B cell (primary cell): ENCODE measurements around the gene CFAP100. TPM values are rescaled to one million over a fixed set of nuclear protein-coding genes. Genes with fewer than 3 reads are reported as not detected.

Experiments
- ATAC-seq: fragments of 200-7000 bp; cut with Tn5 transposase; one replicate; pipeline ENCODE4 v1.10.0; 2021; ENCODE audit warnings: low read depth, mild to moderate bottlenecking, moderate number of reproducible peaks, moderate library complexity
- CTCF ChIA-PET: fragments of 350-600 bp; sonication (Branson Sonifier 250); formaldehyde crosslinking; loops from one replicate; lab custom pipeline; 2021; ENCODE audit warnings: antibody characterized with exemption, inconsistent platforms; lab: Charles Lee
- POLR2A ChIA-PET: fragments of 350-600 bp; sonication (Branson Sonifier 250); formaldehyde crosslinking; loops from one replicate; lab custom pipeline; 2021; ENCODE audit warnings: antibody characterized with exemption; lab: Charles Lee
- DNase-seq: peaks from one replicate; pipeline ENCODE4 v3.0.0; 2013
- H2AFZ ChIP-seq: 2 replicates; pipeline ENCODE4 v1.6.1; 2012; ENCODE audit warnings: mild to moderate bottlenecking, low read depth, low read length; ENCODE audit not compliant: insufficient read depth, poor library complexity, severe bottlenecking
- H3K27ac ChIP-seq, 2 donors: 1 replicate in 1 of 2; 2 replicates in 1 of 2; pipeline ENCODE4 v1.5.1; 2012 to 2013; ENCODE audit warnings: low read length in 2 of 2, mild to moderate bottlenecking in 2 of 2, moderate library complexity in 1 of 2
- H3K27me3 ChIP-seq, 4 experiments: fragments of 200-600 bp in 1 of 4; sonication (generic) in 1 of 4; replicated peaks in 1 of 4; 1 replicate in 2 of 4; 2 replicates in 2 of 4; pipeline versions ENCODE4 v1.6.1 to v1.7.0; 2013 to 2016; ENCODE audit warnings: low read length in 3 of 4, mild to moderate bottlenecking in 2 of 4, mixed read lengths in 1 of 4, moderate library complexity in 1 of 4; ENCODE audit not compliant: insufficient read depth in 4 of 4, control insufficient read depth in 3 of 4; ENCODE audit errors: control extremely low read depth in 1 of 4
- H3K36me3 ChIP-seq, 2 experiments: replicated peaks in 1 of 2; 1 replicate in 1 of 2; 2 replicates in 1 of 2; pipeline versions ENCODE4 v1.6.1 to v1.7.1; 2013; ENCODE audit warnings: low read length in 1 of 2; ENCODE audit not compliant: insufficient read depth in 2 of 2, control insufficient read depth in 1 of 2; ENCODE audit errors: control extremely low read depth in 1 of 2, extremely low read depth in 1 of 2
- H3K4me1 ChIP-seq, 2 donors: fragments of 200-600 bp in 1 of 2; sonication (generic) in 1 of 2; 1 replicate in 1 of 2; 2 replicates in 1 of 2; pipeline versions ENCODE4 v1.5.1 to v1.6.1; 2013 to 2017; ENCODE audit warnings: low read length in 2 of 2; ENCODE audit not compliant: control insufficient read depth in 2 of 2, insufficient read depth in 2 of 2
- H3K4me2 ChIP-seq: replicated peaks from 2 replicates; pipeline ENCODE3; 2012; ENCODE audit warnings: mild to moderate bottlenecking, low read depth, low read length; ENCODE audit not compliant: poor library complexity, severe bottlenecking
- H3K4me3 ChIP-seq, 5 experiments: fragments of 200-600 bp in 1 of 5; sonication (generic) in 1 of 5; 1 replicate in 3 of 5; 2 replicates in 2 of 5; pipeline versions ENCODE4 v1.5.1 to v1.7.0; 2011 to 2016; ENCODE audit warnings: low read length in 4 of 5, mild to moderate bottlenecking in 4 of 5, low read depth in 2 of 5, control low read depth in 1 of 5, moderate library complexity in 1 of 5; ENCODE audit not compliant: insufficient read depth in 1 of 5; ENCODE audit errors: control extremely low read depth in 1 of 5, extremely low read depth in 1 of 5
- H3K79me2 ChIP-seq: fragments of 200-600 bp; sonication (generic); one replicate; pipeline ENCODE4 v1.6.0; 2016; ENCODE audit warnings: low read length; ENCODE audit not compliant: control insufficient read depth, insufficient read depth
- H3K9ac ChIP-seq: fragments of 200-600 bp; sonication (generic); 2 replicates; pipeline ENCODE4 v1.6.1; 2017; ENCODE audit warnings: mild to moderate bottlenecking, low read length, moderate library complexity
- H3K9me3 ChIP-seq, 3 donors: one replicate each; pipeline versions ENCODE4 v1.6.1 to v1.7.1; 2013; ENCODE audit warnings: low read length in 2 of 3; ENCODE audit not compliant: control insufficient read depth in 2 of 3, insufficient read depth in 1 of 3; ENCODE audit errors: control extremely low read depth in 1 of 3
- H4K20me1 ChIP-seq: 2 replicates; pipeline ENCODE4 v1.6.0; 2012; ENCODE audit warnings: mild to moderate bottlenecking, low read length; ENCODE audit not compliant: insufficient read depth, control insufficient read depth, poor library complexity, severe bottlenecking
- H3K27ac Mint-ChIP-seq: one replicate; pipeline ENCODE4 v1.8.0; 2021; ENCODE audit warnings: mixed read lengths
- H3K27me3 Mint-ChIP-seq: one replicate; pipeline ENCODE4 v1.8.0; 2021; ENCODE audit warnings: mixed read lengths
- H3K4me1 Mint-ChIP-seq: one replicate; pipeline ENCODE4 v1.8.0; 2021; ENCODE audit warnings: mixed read lengths
- H3K4me3 Mint-ChIP-seq: one replicate; pipeline ENCODE4 v1.8.0; 2021; ENCODE audit warnings: mixed read lengths
- H3K9me3 Mint-ChIP-seq: one replicate; pipeline ENCODE4 v1.8.0; 2022; ENCODE audit warnings: mixed read lengths; ENCODE audit not compliant: insufficient read depth
- CTCF ChIP-seq: fragments of 200-600 bp; IDR thresholded peaks from one replicate; pipeline ENCODE4 v1.8.0; 2022; ENCODE audit warnings: antibody characterized with exemption, mild to moderate bottlenecking
- EZH2 ChIP-seq: IDR thresholded peaks from 2 replicates; pipeline ENCODE4 v1.6.1; 2012; ENCODE audit warnings: borderline replicate concordance, low read depth, mild to moderate bottlenecking, moderate library complexity, low read length; ENCODE audit not compliant: insufficient read depth, poor library complexity, severe bottlenecking
- WGBS: methylation state at CpG from one replicate; pipeline ENCODE4 v1.1.5; 2013; ENCODE audit warnings: missing lambda C conversion rate; ENCODE audit not compliant: insufficient coverage; 5-methylcytosine and 5-hydroxymethylcytosine counted together
- intact Hi-C: fragments of 100-400 bp; cut with micrococcal nuclease; formaldehyde crosslinking; loops from one replicate; pipeline ENCODE4 v1.10.0; 2022
- polyA plus RNA-seq: library from polyadenylated mRNA; depleted of rRNA; stranded (reverse); fragments of >200 nt; gene quantifications from 2 replicates; pipeline ENCODE4 v1.2.3, GENCODE V29; 2012
- total RNA-seq, 2 donors: library from RNA; stranded (reverse); fragments of 120-200 nt in 1 of 2; gene quantifications; 1 replicate in 1 of 2; 2 replicates in 1 of 2; pipeline versions ENCODE4 v1.2.3 to v1.2.4, GENCODE V29; 2013 to 2022

Gene CFAP100
- total and polyA plus RNA-seq, 2 donors (not counting 1 experiment from before 2014, with no cell fraction given), result not detected

GRCh38 chr3:126373146-126373613 is 21.5 kb upstream of the CFAP100 start:
- Histone ChIP-seq H3K4me2 (no peak overlapping the region), H3K4me1 (no peaks in the 10 kb centered on the region), H3K79me2 (no peaks in the 10 kb centered on the region), H3K4me3 (no peak overlapping the region), H3K27ac (no peak overlapping the region), H4K20me1 (no peaks in the 10 kb centered on the region), H3K9ac (no peak overlapping the region), H3K9me3 (peaks cover 0 to 4% (median 0%) of the 10 kb centered on the region in 3 donors), H2AFZ (no peak overlapping the region), H3K36me3 (no peaks in the 10 kb centered on the region), H3K27me3 (no peaks in the 10 kb centered on the region)
- intact Hi-C loops, result no loop called here
- POLR2A ChIA-PET, result no interaction called here
- WGBS, result 94% methylated on average over 2 of the region's 4 CpGs
- no peak for DNase-seq
- ATAC-seq, result no peak
- no peaks in the 10 kb centered on the region for H3K4me1 Mint-ChIP-seq
- no peak overlapping the region for H3K4me3 Mint-ChIP-seq
- H3K27me3 Mint-ChIP-seq, result peaks cover 4% of the 10 kb centered on the region
- CTCF ChIA-PET, result no interaction called here
- H3K9me3 Mint-ChIP-seq, result no peaks in the 10 kb centered on the region
- no peak overlapping the region for H3K27ac Mint-ChIP-seq
- TF ChIP-seq CTCF (no peak), EZH2 (no peak)

GRCh38 chr3:126373682-126374601 is 20.8 kb upstream of the CFAP100 start:
- no peak overlapping the region for H3K4me2 ChIP-seq
- H3K36me3 ChIP-seq, result no peaks in the 10 kb centered on the region
- CTCF ChIA-PET, result no interaction called here
- H3K9me3 ChIP-seq, result peaks cover 0 to 4% (median 0%) of the 10 kb centered on the region in 3 donors
- Mint-ChIP-seq H3K9me3 (no peaks in the 10 kb centered on the region), H3K4me1 (no peaks in the 10 kb centered on the region), H3K4me3 (no peak overlapping the region), H3K27me3 (peaks cover 7% of the 10 kb centered on the region), H3K27ac (no peak overlapping the region)
- no peak for DNase-seq
- intact Hi-C loops, result no loop called here
- no peak overlapping the region for H3K27ac ChIP-seq
- no peak overlapping the region for H3K9ac ChIP-seq
- H3K4me1 ChIP-seq, result no peaks in the 10 kb centered on the region
- H3K4me3 ChIP-seq, result no peak overlapping the region
- POLR2A ChIA-PET, result no interaction called here
- H3K79me2 ChIP-seq, result no peaks in the 10 kb centered on the region
- no peaks in the 10 kb centered on the region for H4K20me1 ChIP-seq
- H3K27me3 ChIP-seq, result no peaks in the 10 kb centered on the region
- no peak for ATAC-seq
- no peak overlapping the region for H2AFZ ChIP-seq
- no peak for TF ChIP-seq EZH2
- TF ChIP-seq CTCF, result no peak
- 93% methylated on average over 20 of the region's 21 CpGs for WGBS
